Fibroblast of the aortic adventitia (primary cell): ENCODE results near the gene VSTM5. TPM values are rescaled to one million over a fixed set of nuclear protein-coding genes. Genes with fewer than 3 reads are reported as not detected.
A peak's percentile ranks its signal among the peaks of the same experiment; 100 is the strongest.

Experiments
- DNase-seq: peaks from one replicate; pipeline ENCODE4 v3.0.0-alpha.2; 2010; ENCODE audit warnings: low read depth
- H3K4me3 ChIP-seq: 2 replicates; pipeline ENCODE4 v1.5.1; 2011; ENCODE audit warnings: low read depth, mild to moderate bottlenecking, control low read depth, low read length, moderate library complexity
- CTCF ChIP-seq: IDR thresholded peaks from 2 replicates; pipeline ENCODE4 v1.5.1; 2011; ENCODE audit warnings: mild to moderate bottlenecking, low read length, control low read depth, inconsistent platforms; ENCODE audit not compliant: insufficient read depth
- total RNA-seq: library from RNA; depleted of rRNA; stranded (reverse); fragments of >200 nt; gene quantifications from 2 replicates; pipeline ENCODE4 v1.2.3, GENCODE V29; 2012; ENCODE audit warnings: low replicate concordance

VSTM5 gene
- total RNA-seq, 1 donor: 0.18 TPM

GRCh38 chr11:93820847-93821246 lies 29.6 kb downstream of the VSTM5 start:
- DNase-seq: no peak
- TF ChIP-seq CTCF: no peak
- H3K4me3 ChIP-seq: no peak overlapping the region

GRCh38 chr11:93819966-93820695 lies 30.3 kb downstream of the VSTM5 start:
- no peak for DNase-seq
- no peak overlapping the region for H3K4me3 ChIP-seq
- no peak for TF ChIP-seq CTCF

- TF ChIP-seq CTCF: no peak
- no peak for DNase-seq
- no peak overlapping the region for H3K4me3 ChIP-seq
These were observed 32.7 kb downstream of the VSTM5 start for GRCh38 chr11:93817426-93818348.

GRCh38 chr11:93814966-93815633 lies 35.3 kb downstream of the VSTM5 start:
- no peak overlapping the region for H3K4me3 ChIP-seq
- DNase-seq: peak; percentile 15
- TF ChIP-seq CTCF: no peak

- TF ChIP-seq CTCF: no peak
- H3K4me3 ChIP-seq: no peak overlapping the region
- DNase-seq: no peak
These were observed 36.4 kb downstream of the VSTM5 start for GRCh38 chr11:93813974-93814373.

GRCh38 chr11:93807980-93808379 lies 42.4 kb downstream of the VSTM5 start:
- no peak for TF ChIP-seq CTCF
- H3K4me3 ChIP-seq: no peak overlapping the region
- DNase-seq: no peak
